ENCODE measurements around the gene NTN1. TPM values are rescaled to one million over a fixed set of nuclear protein-coding genes. Genes with fewer than 3 reads are reported as not detected.

The NTN1 gene
- total RNA-seq, 2 donors from 2014 or later, result 0.63 to 0.87 TPM

GRCh38 chr17:9020096-9020823 is 1.1 kb upstream of the NTN1 start:
- Mint-ChIP-seq H3K4me3 (peak overlapping the region; percentile 39), H3K36me3 (ENCODE audit: low read depth) (peaks cover 6% of the 10 kb centered on the region), H3K27ac (no peak overlapping the region), H3K27me3 (peaks cover 31% of the 10 kb centered on the region), H3K9me3 (no peaks in the 10 kb centered on the region), H3K4me1 (peaks cover 4% of the 10 kb centered on the region)
- ATAC-seq (replicated peaks), result no peak

- Mint-ChIP-seq H3K36me3 (ENCODE audit: low read depth) (peaks cover 6% of the 10 kb centered on the region), H3K4me3 (peak overlapping the region; percentile 39), H3K27ac (no peak overlapping the region), H3K4me1 (peaks cover 4% of the 10 kb centered on the region), H3K9me3 (no peaks in the 10 kb centered on the region), H3K27me3 (peaks cover 32% of the 10 kb centered on the region)
- no peak for ATAC-seq (replicated peaks)
Measured at GRCh38 chr17:9020824-9021157, 519 bp upstream of the NTN1 start.

- Mint-ChIP-seq H3K36me3 (ENCODE audit: low read depth) (peaks cover 6% of the 10 kb centered on the region), H3K4me3 (peak overlapping the region; percentile 86), H3K27ac (no peak overlapping the region), H3K9me3 (no peaks in the 10 kb centered on the region), H3K4me1 (peaks cover 4% of the 10 kb centered on the region), H3K27me3 (peaks cover 42% of the 10 kb centered on the region)
- peak; percentile 25 for ATAC-seq (replicated peaks)
Measured at GRCh38 chr17:9021992-9022572, 772 bp downstream of the NTN1 start.

GRCh38 chr17:9022573-9023391 is 1.5 kb downstream of the NTN1 start:
- Mint-ChIP-seq H3K9me3 (no peaks in the 10 kb centered on the region), H3K27ac (no peak overlapping the region), H3K36me3 (ENCODE audit: low read depth) (peaks cover 6% of the 10 kb centered on the region), H3K27me3 (peaks cover 45% of the 10 kb centered on the region), H3K4me1 (peaks cover 4% of the 10 kb centered on the region), H3K4me3 (peak overlapping the region; percentile 86)
- no peak for ATAC-seq (replicated peaks)

- ATAC-seq (replicated peaks), result no peak
- Mint-ChIP-seq H3K27me3 (peaks cover 46% of the 10 kb centered on the region), H3K9me3 (no peaks in the 10 kb centered on the region), H3K27ac (no peak overlapping the region), H3K36me3 (ENCODE audit: low read depth) (peaks cover 6% of the 10 kb centered on the region), H3K4me1 (peaks cover 4% of the 10 kb centered on the region), H3K4me3 (peak overlapping the region; percentile 35)
Measured at GRCh38 chr17:9023392-9024218, 2.3 kb downstream of the NTN1 start.

- Mint-ChIP-seq H3K4me3 (peak overlapping the region; percentile 35), H3K27ac (no peak overlapping the region)
Measured at GRCh38 chr17:9024497-9024896, 3.2 kb downstream of the NTN1 start.

GRCh38 chr17:9026741-9027140 is 5.4 kb downstream of the NTN1 start:
- H3K4me3 Mint-ChIP-seq, result no peak overlapping the region
- no peaks in the 10 kb centered on the region for H3K9me3 Mint-ChIP-seq
- peaks cover 49% of the 10 kb centered on the region for H3K27me3 Mint-ChIP-seq

More at GRCh38 chr17:9024497-9024896, 3.2 kb downstream of the NTN1 start:
- H3K9me3 Mint-ChIP-seq, result no peaks in the 10 kb centered on the region
- peaks cover 6% of the 10 kb centered on the region for H3K36me3 Mint-ChIP-seq (ENCODE audit: low read depth)
- peaks cover 4% of the 10 kb centered on the region for H3K4me1 Mint-ChIP-seq
- no peak for ATAC-seq (replicated peaks)
- H3K27me3 Mint-ChIP-seq, result peaks cover 48% of the 10 kb centered on the region

GRCh38 chr17:9028202-9028987 is 7.1 kb downstream of the NTN1 start:
- Mint-ChIP-seq H3K27me3 (peaks cover 49% of the 10 kb centered on the region), H3K36me3 (ENCODE audit: low read depth) (no peaks in the 10 kb centered on the region)
- no peak for ATAC-seq (replicated peaks)

More at GRCh38 chr17:9026741-9027140, 5.4 kb downstream of the NTN1 start:
- no peak overlapping the region for H3K27ac Mint-ChIP-seq
- H3K36me3 Mint-ChIP-seq (ENCODE audit: low read depth), result peaks cover 6% of the 10 kb centered on the region
- ATAC-seq (replicated peaks), result no peak
- peaks cover 4% of the 10 kb centered on the region for H3K4me1 Mint-ChIP-seq

GRCh38 chr17:9028988-9029570 is 7.8 kb downstream of the NTN1 start:
- no peak for ATAC-seq (replicated peaks)
- Mint-ChIP-seq H3K9me3 (no peaks in the 10 kb centered on the region), H3K4me1 (no peaks in the 10 kb centered on the region), H3K27me3 (peaks cover 49% of the 10 kb centered on the region), H3K36me3 (ENCODE audit: low read depth) (no peaks in the 10 kb centered on the region), H3K4me3 (no peak overlapping the region), H3K27ac (no peak overlapping the region)

More at GRCh38 chr17:9028202-9028987, 7.1 kb downstream of the NTN1 start:
- H3K4me3 Mint-ChIP-seq, result no peak overlapping the region
- H3K4me1 Mint-ChIP-seq, result no peaks in the 10 kb centered on the region
- no peaks in the 10 kb centered on the region for H3K9me3 Mint-ChIP-seq
- no peak overlapping the region for H3K27ac Mint-ChIP-seq

- H3K27ac Mint-ChIP-seq, result no peak overlapping the region
- H3K4me1 Mint-ChIP-seq, result no peaks in the 10 kb centered on the region
- H3K36me3 Mint-ChIP-seq (ENCODE audit: low read depth), result no peaks in the 10 kb centered on the region
- no peak for ATAC-seq (replicated peaks)
- no peaks in the 10 kb centered on the region for H3K9me3 Mint-ChIP-seq
- H3K4me3 Mint-ChIP-seq, result no peak overlapping the region
- H3K27me3 Mint-ChIP-seq, result peaks cover 26% of the 10 kb centered on the region
Measured at GRCh38 chr17:9032151-9032550, 10.8 kb downstream of the NTN1 start.

GRCh38 chr17:9032583-9032982 is 11.3 kb downstream of the NTN1 start:
- H3K27me3 Mint-ChIP-seq, result peaks cover 23% of the 10 kb centered on the region
- no peaks in the 10 kb centered on the region for H3K9me3 Mint-ChIP-seq
- H3K4me1 Mint-ChIP-seq, result no peaks in the 10 kb centered on the region
- H3K36me3 Mint-ChIP-seq (ENCODE audit: low read depth), result no peaks in the 10 kb centered on the region
- no peak overlapping the region for H3K27ac Mint-ChIP-seq
- H3K4me3 Mint-ChIP-seq, result no peak overlapping the region
- no peak for ATAC-seq (replicated peaks)

- H3K4me3 Mint-ChIP-seq, result no peak overlapping the region
- H3K4me1 Mint-ChIP-seq, result no peaks in the 10 kb centered on the region
- peaks cover 4% of the 10 kb centered on the region for H3K9me3 Mint-ChIP-seq
- H3K36me3 Mint-ChIP-seq (ENCODE audit: low read depth), result no peaks in the 10 kb centered on the region
- ATAC-seq (replicated peaks), result no peak
- H3K27ac Mint-ChIP-seq, result no peak overlapping the region
- H3K27me3 Mint-ChIP-seq, result peaks cover 23% of the 10 kb centered on the region
Measured at GRCh38 chr17:9035249-9035648, 13.9 kb downstream of the NTN1 start.

- peaks cover 25% of the 10 kb centered on the region for H3K27me3 Mint-ChIP-seq
- no peak overlapping the region for H3K4me3 Mint-ChIP-seq
- ATAC-seq (replicated peaks), result no peak
- H3K27ac Mint-ChIP-seq, result no peak overlapping the region
- peaks cover 7% of the 10 kb centered on the region for H3K9me3 Mint-ChIP-seq
- H3K4me1 Mint-ChIP-seq, result no peaks in the 10 kb centered on the region
- no peaks in the 10 kb centered on the region for H3K36me3 Mint-ChIP-seq (ENCODE audit: low read depth)
Measured at GRCh38 chr17:9036336-9036735, 15.0 kb downstream of the NTN1 start.
